ENCODE data around the gene DGKE. TPM values are rescaled to one million over a fixed set of nuclear protein-coding genes. Genes with fewer than 3 reads are reported as not detected.
A peak's percentile ranks its signal among the peaks of the same experiment; 100 is the strongest.

DGKE gene
- polyA plus RNA-seq, 1 donor from 2014 or later = 16.6 TPM

- Histone ChIP-seq H3K79me2 (replicated peaks; ENCODE audit: insufficient read depth, low read length) (no peaks in the 10 kb centered on the region), H3K9me2 (ENCODE audit: insufficient read depth, low read length) (no peaks in the 10 kb centered on the region), H4K20me1 (ENCODE audit: insufficient read depth) (no peaks in the 10 kb centered on the region), H3K4me3 (ENCODE audit: low read length) (no peak overlapping the region), H3F3A (ENCODE audit: insufficient read depth, low read length, poor library complexity, severe bottlenecking) (no peaks in the 10 kb centered on the region), H3K27me3 (ENCODE audit: insufficient read depth, low read depth, low read length) (no peaks in the 10 kb centered on the region), H3K9me3 (ENCODE audit: low read length) (no peaks in the 10 kb centered on the region), H3K9ac (ENCODE audit: low read length) (no peak overlapping the region), H2AFZ (ENCODE audit: low read depth, low read length) (no peak overlapping the region), H3K36me3 (ENCODE audit: insufficient read depth, low read length) (no peaks in the 10 kb centered on the region), H3K27ac (ENCODE audit: low read length) (no peak overlapping the region), H3K4me2 (ENCODE audit: low read length) (no peak overlapping the region)
- TF ChIP-seq REST (IDR thresholded peaks at IDR 0.05; ENCODE audit: borderline replicate concordance) (no peak), RAD21 (conservative IDR thresholded peaks at IDR 0.05) (no peak), POLR2AphosphoS5 (IDR thresholded peaks at IDR 0.05) (no peak), SMC3 (conservative IDR thresholded peaks at IDR 0.05; ENCODE audit: poor library complexity) (no peak), EZH2 (IDR thresholded peaks at IDR 0.05; ENCODE audit: borderline replicate concordance, insufficient read depth, low read length, poor library complexity, severe bottlenecking) (no peak), EP300 (conservative IDR thresholded peaks at IDR 0.05; ENCODE audit: poor library complexity, severe bottlenecking) (no peak), MXI1 (conservative IDR thresholded peaks at IDR 0.05; ENCODE audit: poor library complexity, severe bottlenecking) (no peak), TAF1 (IDR thresholded peaks at IDR 0.05; ENCODE audit: low read depth) (no peak), CTCF (IDR thresholded peaks at IDR 0.05; ENCODE audit: poor library complexity, severe bottlenecking) (no peak)
Observed at GRCh38 chr17:56819030-56819429, 14.9 kb upstream of the DGKE start.

- no peaks in the 10 kb centered on the region for H4K20me1 ChIP-seq (ENCODE audit: insufficient read depth)
- no peak overlapping the region for H2AFZ ChIP-seq (ENCODE audit: low read depth, low read length)
- H3K4me2 ChIP-seq (ENCODE audit: low read length) = no peak overlapping the region
Observed at GRCh38 chr17:56819431-56820145, 14.4 kb upstream of the DGKE start.

More at GRCh38 chr17:56819431-56820145, 14.4 kb upstream of the DGKE start:
- no peaks in the 10 kb centered on the region for H3K27me3 ChIP-seq (ENCODE audit: insufficient read depth, low read depth, low read length)
- H3K79me2 ChIP-seq (replicated peaks; ENCODE audit: insufficient read depth, low read length) = no peaks in the 10 kb centered on the region
- TF ChIP-seq RAD21 (conservative IDR thresholded peaks at IDR 0.05) = peak; percentile 72
- TF ChIP-seq EP300 (conservative IDR thresholded peaks at IDR 0.05; ENCODE audit: poor library complexity, severe bottlenecking) = no peak
- TF ChIP-seq MXI1 (conservative IDR thresholded peaks at IDR 0.05; ENCODE audit: poor library complexity, severe bottlenecking) = no peak
- no peak for TF ChIP-seq TAF1 (IDR thresholded peaks at IDR 0.05; ENCODE audit: low read depth)
- TF ChIP-seq SMC3 (conservative IDR thresholded peaks at IDR 0.05; ENCODE audit: poor library complexity) = peak; percentile 84
- no peak for TF ChIP-seq REST (IDR thresholded peaks at IDR 0.05; ENCODE audit: borderline replicate concordance)
- TF ChIP-seq POLR2AphosphoS5 (IDR thresholded peaks at IDR 0.05) = no peak
- TF ChIP-seq EZH2 (IDR thresholded peaks at IDR 0.05; ENCODE audit: borderline replicate concordance, insufficient read depth, low read length, poor library complexity, severe bottlenecking) = no peak
- TF ChIP-seq CTCF (IDR thresholded peaks at IDR 0.05; ENCODE audit: poor library complexity, severe bottlenecking) = peak; percentile 78
- no peaks in the 10 kb centered on the region for H3K9me2 ChIP-seq (ENCODE audit: insufficient read depth, low read length)
- H3K36me3 ChIP-seq (ENCODE audit: insufficient read depth, low read length) = no peaks in the 10 kb centered on the region
- no peak overlapping the region for H3K4me3 ChIP-seq (ENCODE audit: low read length)
- no peaks in the 10 kb centered on the region for H3F3A ChIP-seq (ENCODE audit: insufficient read depth, low read length, poor library complexity, severe bottlenecking)
- no peak overlapping the region for H3K9ac ChIP-seq (ENCODE audit: low read length)
- no peak overlapping the region for H3K27ac ChIP-seq (ENCODE audit: low read length)
- H3K9me3 ChIP-seq (ENCODE audit: low read length) = no peaks in the 10 kb centered on the region

Data from neural cell (in vitro differentiated cells).